ENCODE data around the gene CAND2.

GRCh38 chr3:12775226-12775625 lies 21.3 kb upstream of the CAND2 start:
- TF ChIP-seq EP300 (IDR thresholded peaks at IDR 0.05; ENCODE audit: borderline replicate concordance): no peak
- no peak for TF ChIP-seq FOXM1 (IDR thresholded peaks at IDR 0.05; ENCODE audit: borderline replicate concordance, low read depth)
- no peak for TF ChIP-seq TAF1 (IDR thresholded peaks at IDR 0.05; ENCODE audit: low read depth)
- no peak for TF ChIP-seq RAD21 (IDR thresholded peaks at IDR 0.05; ENCODE audit: low read depth)
- TF ChIP-seq USF1 (IDR thresholded peaks at IDR 0.05): no peak
- no peak for TF ChIP-seq CREB1 (IDR thresholded peaks at IDR 0.05; ENCODE audit: low read depth)
- TF ChIP-seq NFIC (IDR thresholded peaks at IDR 0.05): no peak
- TF ChIP-seq YY1 (IDR thresholded peaks at IDR 0.05; ENCODE audit: low read depth): no peak
- no peak for TF ChIP-seq ZBTB7A (IDR thresholded peaks at IDR 0.05; ENCODE audit: low read depth)
- TF ChIP-seq CEBPB (IDR thresholded peaks at IDR 0.05): no peak
- no peak for TF ChIP-seq EGR1 (IDR thresholded peaks at IDR 0.05)
